SKM-1 treated with dmso at 0.1 percent for 144 hours (cell line): ENCODE data around the gene GSTM3.
"Not testable (repeated sequence)": the region's sequence is repeated elsewhere in the genome, so short reads cannot be mapped to it uniquely, and the experiment has no call there.

ENCODE experiments used
- DNase-seq: peaks from one replicate; lab custom pipeline; 2025; ENCODE audit not compliant: unreplicated experiment; lab: John Stamatoyannopoulos, UW

Gene GSTM3

GRCh38 chr1:109708949-109709348 lies 31.9 kb downstream of the GSTM3 start:
- not testable (repeated sequence) for DNase-seq

GRCh38 chr1:109705411-109705810 lies 35.4 kb downstream of the GSTM3 start:
- DNase-seq = no peak

DNA sequence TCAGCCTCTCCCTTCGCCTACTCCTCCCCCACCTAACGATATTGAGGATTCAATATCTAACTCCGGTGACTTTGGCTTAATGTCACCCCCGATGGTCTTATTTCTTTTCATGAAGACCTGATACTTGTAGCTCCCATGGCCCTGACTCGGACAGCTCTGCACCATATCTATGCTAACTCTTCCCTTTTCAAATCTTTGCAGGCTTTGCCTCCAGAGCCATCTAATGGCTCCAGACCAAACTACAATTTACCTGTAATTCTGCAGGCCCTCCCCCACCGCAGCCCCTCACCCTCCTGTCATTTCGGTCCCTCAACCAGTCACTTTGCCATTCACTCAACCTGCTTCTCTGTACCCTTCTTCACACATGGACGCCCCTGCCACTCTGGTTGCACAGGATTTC lies 36.7 kb downstream of the GSTM3 start:
- no peak for DNase-seq

DNA sequence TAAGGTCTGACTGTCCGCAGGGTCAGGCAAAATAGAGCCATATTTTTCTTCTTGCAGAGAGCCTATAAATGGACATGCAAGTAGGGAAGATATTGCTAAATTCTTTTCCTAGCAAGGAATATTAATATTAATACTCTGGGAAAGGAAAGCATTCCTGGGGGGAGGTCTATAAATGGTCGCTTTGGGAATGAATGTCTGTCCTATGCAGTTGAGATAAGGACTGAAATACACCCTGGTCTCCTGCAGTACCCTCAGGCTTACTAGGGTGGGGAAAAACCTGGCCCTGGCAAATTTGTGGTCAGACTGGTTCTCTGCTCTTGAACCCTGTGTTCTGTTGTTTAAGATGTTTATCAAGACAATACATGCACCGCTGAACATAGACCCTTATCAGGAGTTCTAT lies 37.9 kb downstream of the GSTM3 start:
- not testable (repeated sequence) for DNase-seq

- DNase-seq = not testable (repeated sequence)
These were observed 43.0 kb downstream of the GSTM3 start for GRCh38 chr1:109697861-109698260.

- no peak for DNase-seq
These were observed 43.8 kb downstream of the GSTM3 start for GRCh38 chr1:109697066-109697465.

GRCh38 chr1:109695138-109695537 lies 45.7 kb downstream of the GSTM3 start:
- not testable (repeated sequence) for DNase-seq

DNA sequence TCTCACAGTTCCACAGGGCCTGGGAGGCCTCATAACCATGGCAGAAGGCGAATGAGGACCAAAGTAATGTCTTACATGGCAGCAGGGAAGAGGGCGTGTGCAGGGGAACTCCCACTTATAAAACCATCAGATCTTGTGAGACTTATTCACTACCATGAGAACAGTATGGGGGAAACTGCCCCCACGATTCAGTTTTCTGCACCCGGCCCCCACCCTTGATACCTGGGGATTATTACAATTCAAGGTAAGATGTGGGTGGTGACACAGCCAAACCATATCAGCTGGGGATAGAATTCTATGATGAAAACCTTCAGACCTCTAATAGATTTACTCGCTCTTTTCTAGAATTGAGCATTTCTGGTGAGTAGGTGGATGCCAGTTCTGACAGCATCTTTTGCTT lies 46.4 kb downstream of the GSTM3 start:
- not testable (repeated sequence) for DNase-seq

DNA sequence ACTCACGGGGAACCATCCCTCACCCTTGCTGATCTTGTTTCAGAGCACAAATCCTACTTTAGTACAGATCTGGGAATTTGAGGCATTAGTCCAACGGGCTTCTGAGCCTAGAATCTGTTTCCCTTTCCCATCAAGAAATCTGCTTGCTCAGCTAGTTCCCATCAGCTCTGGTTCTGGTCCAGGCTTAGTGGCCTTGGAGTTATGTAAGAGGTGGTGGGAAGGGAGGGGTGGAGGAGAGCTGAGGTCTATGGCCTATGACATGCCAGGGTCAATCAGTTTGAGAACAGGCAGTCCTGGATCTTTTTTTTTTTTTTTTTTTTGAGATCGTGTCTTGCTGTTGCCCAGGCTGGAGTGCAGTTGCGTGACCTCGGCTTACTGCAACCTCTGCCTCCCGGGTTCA lies 49.1 kb downstream of the GSTM3 start:
- no peak for DNase-seq

DNA sequence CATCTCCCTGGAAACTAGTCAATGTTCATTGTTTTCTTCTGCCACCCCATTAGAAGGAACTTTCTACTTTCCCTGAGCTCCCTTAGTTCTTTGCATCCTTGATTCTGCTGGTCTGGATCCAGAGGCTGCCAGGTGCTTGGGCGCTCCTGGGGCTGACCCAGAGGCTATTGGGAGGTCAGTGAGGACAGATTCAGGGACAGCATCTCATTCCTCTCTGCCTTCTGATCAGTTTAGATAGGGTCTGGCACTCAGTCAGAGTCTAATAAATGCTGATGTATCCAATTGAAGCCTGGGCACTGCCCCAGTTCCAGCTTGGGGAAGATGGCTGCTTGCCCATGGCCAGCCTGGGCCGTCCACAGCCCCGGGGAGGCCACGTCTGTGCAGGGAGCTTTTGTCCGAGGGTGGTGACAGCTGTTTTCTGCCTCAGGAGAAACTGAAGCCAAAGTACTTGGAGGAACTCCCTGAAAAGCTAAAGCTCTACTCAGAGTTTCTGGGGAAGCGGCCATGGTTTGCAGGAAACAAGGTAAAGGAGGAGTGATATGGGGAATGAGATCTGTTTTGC lies 50.9 kb downstream of the GSTM3 start:
- no peak for DNase-seq

DNA sequence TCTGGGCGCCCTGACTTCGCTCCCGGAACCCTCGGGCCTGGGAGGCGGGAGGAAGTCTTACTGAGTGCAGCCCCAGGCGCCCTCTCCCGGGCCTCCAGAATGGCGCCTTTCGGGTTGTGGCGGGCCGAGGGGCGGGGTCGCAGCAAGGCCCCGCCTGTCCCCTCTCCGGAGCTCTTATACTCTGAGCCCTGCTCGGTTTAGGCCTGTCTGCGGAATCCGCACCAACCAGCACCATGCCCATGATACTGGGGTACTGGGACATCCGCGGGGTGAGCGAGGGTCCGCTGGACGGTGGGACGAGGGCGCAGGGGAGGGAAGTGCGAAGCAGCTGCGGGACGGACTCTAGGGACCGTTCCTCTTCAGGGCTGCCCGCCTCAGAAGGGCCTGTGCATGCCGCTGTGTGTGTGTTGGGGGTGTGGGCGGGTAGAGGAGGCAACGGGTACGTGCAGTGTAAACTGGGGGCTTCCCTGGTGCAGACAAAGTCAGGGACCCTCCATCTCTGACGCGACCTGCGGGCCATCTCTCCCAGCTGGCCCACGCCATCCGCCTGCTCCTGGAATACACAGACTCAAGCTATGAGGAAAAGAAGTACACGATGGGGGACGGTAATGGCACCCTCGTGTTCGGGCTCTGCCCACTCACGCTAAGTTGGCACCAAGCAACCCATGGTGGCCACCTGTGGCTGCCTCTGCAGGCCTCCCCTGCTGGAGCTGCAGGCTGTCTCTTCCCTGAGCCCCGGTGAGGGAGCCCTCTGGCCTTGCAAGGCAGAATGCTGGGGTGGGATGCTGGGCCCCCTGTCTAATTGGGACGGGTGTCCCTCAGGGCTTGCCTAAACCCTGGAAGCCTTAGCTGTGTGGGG lies 53.0 kb downstream of the GSTM3 start, which contains the start of gene GSTM1:
TSS of gene GSTM1 (plus strand) at position 177 of the 859 bp plus-strand sequence. CDS start at position 234, 57 bp downstream.
- DNase-seq = no peak

GRCh38 chr1:109687109-109687508 lies 53.7 kb downstream of the GSTM3 start:
- DNase-seq = not testable (repeated sequence)

GRCh38 chr1:109685890-109686289 lies 54.9 kb downstream of the GSTM3 start:
- not testable (repeated sequence) for DNase-seq

DNA sequence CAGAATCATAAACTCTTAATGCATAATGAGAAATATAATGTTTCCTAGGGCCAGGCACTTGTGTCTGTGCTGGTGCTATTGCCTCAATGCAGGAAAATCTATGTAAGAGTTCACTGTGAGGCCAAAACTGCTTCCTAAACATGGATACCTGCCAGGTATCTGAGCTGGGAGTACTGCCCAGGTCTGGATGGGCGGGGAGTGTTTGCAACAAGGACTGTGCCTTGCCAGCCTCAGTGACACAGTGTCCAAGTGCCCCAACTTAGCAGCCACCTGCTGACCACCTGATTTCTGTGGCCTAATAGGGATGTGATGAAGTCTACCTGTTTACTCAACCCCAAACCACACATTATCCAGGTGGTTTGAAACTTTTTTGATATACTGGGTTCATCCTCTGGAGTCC lies 55.4 kb downstream of the GSTM3 start:
- DNase-seq = not testable (repeated sequence)

DNA sequence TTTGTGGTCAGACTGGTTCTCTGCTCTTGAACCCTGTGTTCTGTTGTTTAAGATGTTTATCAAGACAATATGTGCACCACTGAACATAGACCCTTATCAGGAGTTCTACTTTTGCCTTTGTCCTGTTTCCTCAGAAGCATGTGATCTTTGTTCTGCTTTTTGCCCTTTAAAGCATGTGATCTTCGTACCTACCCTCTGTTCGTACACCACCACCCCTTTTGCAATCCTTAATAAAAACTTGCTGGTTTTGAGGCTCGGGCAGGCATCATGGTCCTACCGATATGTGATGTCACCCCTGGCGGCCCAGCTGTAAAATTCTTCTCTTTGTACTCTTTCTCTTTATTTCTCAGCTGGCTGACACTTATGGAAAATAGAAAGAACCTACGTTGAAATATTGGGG lies 56.1 kb downstream of the GSTM3 start:
- not testable (repeated sequence) for DNase-seq
